ENCODE results near the gene NMNAT2. TPM values are rescaled to one million over a fixed set of nuclear protein-coding genes. Genes with fewer than 3 reads are reported as not detected.
A peak's percentile ranks its signal among the peaks of the same experiment; 100 is the strongest.

The NMNAT2 gene
- total RNA-seq, 6 donors from 2014 or later = 0.13 to 0.72 (median 0.17) TPM; not detected in 2

GRCh38 chr1:183226963-183227362 lies 191.2 kb downstream of the NMNAT2 start:
- ATAC-seq (ENCODE audit: low FRiP score in 2 of 2) (no peak), DNase-seq (no peak)
- H3K4me1 ChIP-seq = no peaks in the 10 kb centered on the region
- TF ChIP-seq POLR2A (IDR thresholded peaks at IDR 0.05) = no peak
- TF ChIP-seq EP300 (IDR thresholded peaks at IDR 0.05) = no peak
- TF ChIP-seq CTCF (IDR thresholded peaks at IDR 0.05) = no peak
- no peak for TF ChIP-seq POLR2AphosphoS5 (IDR thresholded peaks at IDR 0.05)
- H3K4me3 ChIP-seq = no peak overlapping the region
- 65 to 70% methylated on average over 4 of the region's 4 CpGs for WGBS, 2 donors
- no peak overlapping the region for H3K27ac ChIP-seq
- H3K27me3 ChIP-seq = no peaks in the 10 kb centered on the region
- H3K9me3 ChIP-seq = no peaks in the 10 kb centered on the region
- H3K36me3 ChIP-seq = no peaks in the 10 kb centered on the region

- Histone ChIP-seq H3K9me3 (no peaks in the 10 kb centered on the region), H3K4me1 (no peaks in the 10 kb centered on the region), H3K27me3 (no peaks in the 10 kb centered on the region), H3K4me3 (no peak overlapping the region), H3K36me3 (no peaks in the 10 kb centered on the region), H3K27ac (no peak overlapping the region)
- ATAC-seq (ENCODE audit: low FRiP score in 2 of 2) (no peak), DNase-seq (no peak)
- 85 to 95% methylated on average over 4 of the region's 4 CpGs for WGBS, 2 donors
- TF ChIP-seq EP300 (IDR thresholded peaks at IDR 0.05) = no peak
- TF ChIP-seq CTCF (IDR thresholded peaks at IDR 0.05) = no peak
- TF ChIP-seq POLR2A (IDR thresholded peaks at IDR 0.05) = no peak
- TF ChIP-seq POLR2AphosphoS5 (IDR thresholded peaks at IDR 0.05) = no peak
Measured at GRCh38 chr1:183226361-183226760, 191.8 kb downstream of the NMNAT2 start.

GRCh38 chr1:183223467-183223866 lies 194.7 kb downstream of the NMNAT2 start:
- Histone ChIP-seq H3K4me3 (no peak overlapping the region), H3K27me3 (no peaks in the 10 kb centered on the region), H3K27ac (no peak overlapping the region), H3K9me3 (no peaks in the 10 kb centered on the region), H3K4me1 (peaks cover 9 to 11% (median 10%) of the 10 kb centered on the region in 4 donors), H3K36me3 (no peaks in the 10 kb centered on the region)
- WGBS, 2 donors = 83 to 87% methylated on average over 3 of the region's 3 CpGs
- DNase-seq = no peak
- no peak for ATAC-seq (ENCODE audit: low FRiP score in 2 of 2)
- TF ChIP-seq CTCF (IDR thresholded peaks at IDR 0.05) (no peak), POLR2A (IDR thresholded peaks at IDR 0.05) (no peak), EP300 (IDR thresholded peaks at IDR 0.05) (no peak), POLR2AphosphoS5 (IDR thresholded peaks at IDR 0.05) (no peak)

- Histone ChIP-seq H3K27ac (no peak overlapping the region), H3K4me3 (no peak overlapping the region), H3K9me3 (no peaks in the 10 kb centered on the region), H3K27me3 (no peaks in the 10 kb centered on the region), H3K4me1 (peaks cover 11 to 16% (median 12%) of the 10 kb centered on the region in 4 donors), H3K36me3 (no peaks in the 10 kb centered on the region)
- no peak for TF ChIP-seq POLR2AphosphoS5 (IDR thresholded peaks at IDR 0.05)
- no peak for TF ChIP-seq EP300 (IDR thresholded peaks at IDR 0.05)
- no peak for TF ChIP-seq CTCF (IDR thresholded peaks at IDR 0.05)
- TF ChIP-seq POLR2A (IDR thresholded peaks at IDR 0.05) = no peak
- ATAC-seq (ENCODE audit: low FRiP score in 2 of 2) (no peak), DNase-seq (no peak)
- 86 to 90% methylated on average over 3 of the region's 3 CpGs for WGBS, 2 donors
Measured at GRCh38 chr1:183222909-183223308, 195.3 kb downstream of the NMNAT2 start.

- Histone ChIP-seq H3K9me3 (no peaks in the 10 kb centered on the region), H3K36me3 (no peaks in the 10 kb centered on the region), H3K4me1 (peaks cover 11 to 16% (median 13%) of the 10 kb centered on the region in 4 donors), H3K27me3 (no peaks in the 10 kb centered on the region), H3K4me3 (no peak overlapping the region), H3K27ac (peak overlapping the region in 1 of 4 donors; percentile 18)
- DNase-seq (no peak), ATAC-seq (ENCODE audit: low FRiP score in 2 of 2) (no peak)
- TF ChIP-seq POLR2AphosphoS5 (IDR thresholded peaks at IDR 0.05) (no peak), CTCF (IDR thresholded peaks at IDR 0.05) (no peak), EP300 (IDR thresholded peaks at IDR 0.05) (no peak), POLR2A (IDR thresholded peaks at IDR 0.05) (no peak)
Measured at GRCh38 chr1:183219616-183220009, 198.6 kb downstream of the NMNAT2 start.

All from upper lobe of left lung (tissue), 6 donors.